HepG2 (cell line): ENCODE measurements around the gene SLC12A9. TPM values are rescaled to one million over a fixed set of nuclear protein-coding genes. Genes with fewer than 3 reads are reported as not detected.
A peak's percentile ranks its signal among the peaks of the same experiment; 100 is the strongest.

Experiments used
- ATF7-NPFF ChIP-seq: sonication (generic); formaldehyde crosslinking; IDR thresholded peaks from 2 replicates; pipeline ENCODE4 v1.8.1; 2023; ENCODE audit warnings: mild to moderate bottlenecking, low read depth, missing genetic modification reagents, moderate library complexity
- BATF2 ChIP-seq: sonication (generic); formaldehyde crosslinking; IDR thresholded peaks from 2 replicates; pipeline ENCODE4 v1.8.0; 2022; ENCODE audit warnings: mild to moderate bottlenecking, missing genetic modification reagents, moderate library complexity
- MED1 ChIP-seq: sonication (generic); formaldehyde crosslinking; IDR thresholded peaks from 2 replicates; pipeline ENCODE4 v1.4.0; 2020; ENCODE audit warnings: missing genetic modification reagents
- PAX8 ChIP-seq: sonication (generic); formaldehyde crosslinking; IDR thresholded peaks from 2 replicates; pipeline ENCODE4 v1.8.0; 2022; ENCODE audit warnings: mild to moderate bottlenecking, missing genetic modification reagents, borderline replicate concordance
- PRPF4 ChIP-seq: fragments of 200-400 bp; formaldehyde crosslinking; IDR thresholded peaks from 2 replicates; pipeline ENCODE4 v1.6.1; 2016; ENCODE audit warnings: low read length, low read depth; ENCODE audit not compliant: poor library complexity, severe bottlenecking
- ZNF318 ChIP-seq: sonication (generic); formaldehyde crosslinking; IDR thresholded peaks from 2 replicates; pipeline ENCODE4 v1.4.0; 2020; ENCODE audit warnings: mild to moderate bottlenecking, missing genetic modification reagents
- ZNF691 ChIP-seq: sonication (generic); formaldehyde crosslinking; IDR thresholded peaks from 2 replicates; pipeline ENCODE4 v1.4.0; 2020; ENCODE audit warnings: missing genetic modification reagents, low read depth, mild to moderate bottlenecking, borderline replicate concordance
- polyA plus RNA-seq, 8 experiments: library from polyadenylated mRNA; depleted of rRNA in 3 of 8; stranded (reverse) in 7 of 8; unstranded in 1 of 8; fragments of >200 nt; fragmentation: Illumina TruSeq in 4 of 8; extraction: Trizol in 4 of 8; gene quantifications; 2 replicates each; pipeline versions ENCODE4 v1.2.1 to v1.2.3, GENCODE V29; 2011 to 2016; ENCODE audit warnings: low read depth in 4 of 8, missing spikeins in 1 of 8, mixed read lengths in 1 of 8; ENCODE audit not compliant: insufficient read depth in 1 of 8
- total RNA-seq, 5 experiments: library from RNA; depleted of rRNA; stranded (reverse); fragments of >200 nt; fragmentation: Illumina TruSeq; extraction: Trizol; gene quantifications; 2 replicates each; pipeline ENCODE4 v1.2.3, GENCODE V29; 2016; ENCODE audit warnings: low read depth in 1 of 5
- TF ChIP-seq, protein P1 (sequence below): IDR thresholded peaks from 2 replicates; pipeline ENCODE4 v1.6.1; 2016; ENCODE audit warnings: control low read depth
- TF ChIP-seq, protein P2 (sequence below): sonication (generic); formaldehyde crosslinking; IDR thresholded peaks from 2 replicates; pipeline ENCODE4 v1.4.0; 2020; ENCODE audit warnings: low read depth, mild to moderate bottlenecking, missing genetic modification reagents
- TF ChIP-seq, protein P3 (sequence below): sonication (generic); formaldehyde crosslinking; IDR thresholded peaks from 2 replicates; pipeline ENCODE4 v1.8.0; 2022; ENCODE audit warnings: low read depth, missing genetic modification reagents
- TF ChIP-seq, protein P4 (sequence below): sonication (generic); formaldehyde crosslinking; IDR thresholded peaks from 2 replicates; pipeline ENCODE4 v1.9.0; 2021; ENCODE audit warnings: missing genetic modification reagents, borderline replicate concordance

SLC12A9 gene
- total and polyA plus RNA-seq, 2 of the 13 experiments (the other 11 are each of a cell fraction or from before 2014, with no cell fraction given): 8.7 to 16.6 TPM

- TF ChIP-seq, protein P1, sequence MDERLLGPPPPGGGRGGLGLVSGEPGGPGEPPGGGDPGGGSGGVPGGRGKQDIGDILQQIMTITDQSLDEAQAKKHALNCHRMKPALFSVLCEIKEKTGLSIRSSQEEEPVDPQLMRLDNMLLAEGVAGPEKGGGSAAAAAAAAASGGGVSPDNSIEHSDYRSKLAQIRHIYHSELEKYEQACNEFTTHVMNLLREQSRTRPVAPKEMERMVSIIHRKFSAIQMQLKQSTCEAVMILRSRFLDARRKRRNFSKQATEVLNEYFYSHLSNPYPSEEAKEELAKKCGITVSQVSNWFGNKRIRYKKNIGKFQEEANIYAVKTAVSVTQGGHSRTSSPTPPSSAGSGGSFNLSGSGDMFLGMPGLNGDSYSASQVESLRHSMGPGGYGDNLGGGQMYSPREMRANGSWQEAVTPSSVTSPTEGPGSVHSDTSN (CRISPR knock-in tag): no peak
- TF ChIP-seq PAX8 (CRISPR knock-in tag): no peak; the same call in 1 of the 2 replicates
- TF ChIP-seq BATF2: peak; percentile 28; the same call in 1 of the 2 replicates
- peak; percentile 94 for TF ChIP-seq ATF7-NPFF (CRISPR knock-in tag)
- TF ChIP-seq ZNF691 (CRISPR knock-in tag): 0 out of 2 replicates have a peak, but pooled peaks have one; percentile 24
- TF ChIP-seq, protein P2, sequence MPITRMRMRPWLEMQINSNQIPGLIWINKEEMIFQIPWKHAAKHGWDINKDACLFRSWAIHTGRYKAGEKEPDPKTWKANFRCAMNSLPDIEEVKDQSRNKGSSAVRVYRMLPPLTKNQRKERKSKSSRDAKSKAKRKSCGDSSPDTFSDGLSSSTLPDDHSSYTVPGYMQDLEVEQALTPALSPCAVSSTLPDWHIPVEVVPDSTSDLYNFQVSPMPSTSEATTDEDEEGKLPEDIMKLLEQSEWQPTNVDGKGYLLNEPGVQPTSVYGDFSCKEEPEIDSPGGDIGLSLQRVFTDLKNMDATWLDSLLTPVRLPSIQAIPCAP: no peak
- TF ChIP-seq ZNF318: no peak
- TF ChIP-seq, protein P3, sequence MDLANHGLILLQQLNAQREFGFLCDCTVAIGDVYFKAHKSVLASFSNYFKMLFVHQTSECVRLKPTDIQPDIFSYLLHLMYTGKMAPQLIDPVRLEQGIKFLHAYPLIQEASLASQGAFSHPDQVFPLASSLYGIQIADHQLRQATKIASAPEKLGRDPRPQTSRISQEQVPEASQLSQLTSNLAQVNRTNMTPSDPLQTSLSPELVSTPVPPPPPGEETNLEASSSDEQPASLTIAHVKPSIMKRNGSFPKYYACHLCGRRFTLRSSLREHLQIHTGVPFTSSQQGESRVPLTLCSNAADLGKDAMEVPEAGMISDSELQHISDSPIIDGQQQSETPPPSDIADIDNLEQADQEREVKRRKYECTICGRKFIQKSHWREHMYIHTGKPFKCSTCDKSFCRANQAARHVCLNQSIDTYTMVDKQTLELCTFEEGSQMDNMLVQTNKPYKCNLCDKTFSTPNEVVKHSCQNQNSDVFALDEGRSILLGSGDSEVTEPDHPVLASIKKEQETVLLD: no peak
- TF ChIP-seq, protein P4, sequence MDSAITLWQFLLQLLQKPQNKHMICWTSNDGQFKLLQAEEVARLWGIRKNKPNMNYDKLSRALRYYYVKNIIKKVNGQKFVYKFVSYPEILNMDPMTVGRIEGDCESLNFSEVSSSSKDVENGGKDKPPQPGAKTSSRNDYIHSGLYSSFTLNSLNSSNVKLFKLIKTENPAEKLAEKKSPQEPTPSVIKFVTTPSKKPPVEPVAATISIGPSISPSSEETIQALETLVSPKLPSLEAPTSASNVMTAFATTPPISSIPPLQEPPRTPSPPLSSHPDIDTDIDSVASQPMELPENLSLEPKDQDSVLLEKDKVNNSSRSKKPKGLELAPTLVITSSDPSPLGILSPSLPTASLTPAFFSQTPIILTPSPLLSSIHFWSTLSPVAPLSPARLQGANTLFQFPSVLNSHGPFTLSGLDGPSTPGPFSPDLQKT (CRISPR knock-in tag): peak; percentile 52; the same call in 1 of the 2 replicates
- TF ChIP-seq MED1 (CRISPR knock-in tag): 0 out of 2 replicates have a peak, but pooled peaks have one; percentile 21
- no peak for TF ChIP-seq PRPF4
Measured at GRCh38 chr7:100888988-100889750, 36.7 kb downstream of the SLC12A9 start, which contains the start of gene UFSP1 (continued).
